WTC11 (cell line): Measurements from ENCODE around the gene LRRC8C. TPM values are rescaled to one million over a fixed set of nuclear protein-coding genes. Genes with fewer than 3 reads are reported as not detected.

ENCODE experiments used
- ATAC-seq: fragments of 200-7000 bp; cut with Tn5 transposase; 2 replicates; pipeline ENCODE4 v1.10.0; 2021; ENCODE audit warnings: mild to moderate bottlenecking, moderate library complexity
- CTCF ChIA-PET: fragments of 300-600 bp; sonication (Branson Sonifier 250); formaldehyde crosslinking; loops from one replicate; lab custom pipeline; 2021; ENCODE audit warnings: antibody characterized with exemption; lab: Charles Lee
- POLR2A ChIA-PET: fragments of 350-600 bp; sonication (Branson Sonifier 250); formaldehyde crosslinking; loops from one replicate; lab custom pipeline; 2021; ENCODE audit warnings: antibody characterized with exemption; lab: Charles Lee
- DNase-seq: peaks from one replicate; pipeline ENCODE4 v3.0.0; 2021; ENCODE audit warnings: low spot score
- H3K27ac Mint-ChIP-seq: 2 replicates; pipeline ENCODE4 v1.8.0; 2021; ENCODE audit warnings: mixed read lengths
- H3K27me3 Mint-ChIP-seq: 2 replicates; pipeline ENCODE4 v1.8.0; 2021; ENCODE audit warnings: low read depth, mild to moderate bottlenecking, moderate library complexity, mixed read lengths
- H3K36me3 Mint-ChIP-seq: 2 replicates; pipeline ENCODE4 v1.8.0; 2021; ENCODE audit warnings: mixed read lengths
- H3K4me1 Mint-ChIP-seq: 2 replicates; pipeline ENCODE4 v1.8.0; 2022; ENCODE audit warnings: mixed read lengths
- H3K4me3 Mint-ChIP-seq: 2 replicates; pipeline ENCODE4 v1.8.0; 2021; ENCODE audit warnings: mild to moderate bottlenecking, moderate library complexity, mixed read lengths
- H3K9me3 Mint-ChIP-seq: 2 replicates; pipeline ENCODE4 v1.8.0; 2021; ENCODE audit warnings: mixed read lengths
- AFF4 ChIP-seq: sonication (generic); formaldehyde crosslinking; IDR thresholded peaks from 2 replicates; pipeline ENCODE4 v1.8.1; 2023; ENCODE audit warnings: mild to moderate bottlenecking, missing genetic modification reagents, borderline replicate concordance
- ATF3 ChIP-seq: sonication (generic); formaldehyde crosslinking; conservative IDR thresholded peaks from 2 replicates; pipeline ENCODE4 v1.8.1; 2022; ENCODE audit warnings: mild to moderate bottlenecking, missing genetic modification reagents
- IRF1 ChIP-seq: sonication (generic); formaldehyde crosslinking; IDR thresholded peaks from 2 replicates; pipeline ENCODE4 v1.8.0; 2023; ENCODE audit warnings: missing genetic modification reagents
- IRF2 ChIP-seq: sonication (generic); formaldehyde crosslinking; IDR thresholded peaks from 2 replicates; pipeline ENCODE4 v1.8.0; 2022; ENCODE audit warnings: low read depth, missing genetic modification reagents, borderline replicate concordance
- MAX ChIP-seq: sonication (generic); formaldehyde crosslinking; IDR thresholded peaks from 2 replicates; pipeline ENCODE4 v1.8.0; 2022; ENCODE audit warnings: mild to moderate bottlenecking, missing genetic modification reagents
- MXD4 ChIP-seq: fragments of 250-450 bp; sonication (Bioruptor Pico); IDR thresholded peaks from 2 replicates; pipeline ENCODE4 v1.8.0; 2021; ENCODE audit warnings: mild to moderate bottlenecking, moderate library complexity, borderline replicate concordance
- NFATC4 ChIP-seq: fragments of 250-450 bp; sonication (Bioruptor Pico); IDR thresholded peaks from 2 replicates; pipeline ENCODE4 v1.9.0; 2021; ENCODE audit warnings: mild to moderate bottlenecking
- NFE2L1 ChIP-seq: sonication (generic); formaldehyde crosslinking; IDR thresholded peaks from 2 replicates; pipeline ENCODE4 v1.8.1; 2023; ENCODE audit warnings: missing genetic modification reagents
- NR2C2 ChIP-seq: sonication (generic); formaldehyde crosslinking; IDR thresholded peaks from 2 replicates; pipeline ENCODE4 v1.8.0; 2022; ENCODE audit warnings: mild to moderate bottlenecking, missing genetic modification reagents
- NR3C1 ChIP-seq: sonication (generic); formaldehyde crosslinking; conservative IDR thresholded peaks from 2 replicates; pipeline ENCODE4 v1.8.1; 2023; ENCODE audit warnings: low read depth, mild to moderate bottlenecking, missing genetic modification reagents
- PREB ChIP-seq: sonication (generic); formaldehyde crosslinking; IDR thresholded peaks from 2 replicates; pipeline ENCODE4 v1.8.1; 2022; ENCODE audit warnings: mild to moderate bottlenecking, missing genetic modification reagents, moderate library complexity, borderline replicate concordance
- PRRX2 ChIP-seq: fragments of 250-450 bp; sonication (Bioruptor Pico); IDR thresholded peaks from 2 replicates; pipeline ENCODE4 v1.8.0; 2021; ENCODE audit warnings: mild to moderate bottlenecking
- TCF7 ChIP-seq: sonication (generic); formaldehyde crosslinking; IDR thresholded peaks from 2 replicates; pipeline ENCODE4 v1.8.0; 2022; ENCODE audit warnings: mild to moderate bottlenecking, low read depth, missing genetic modification reagents, moderate library complexity
- ZBTB43 ChIP-seq: sonication (generic); formaldehyde crosslinking; IDR thresholded peaks from 2 replicates; pipeline ENCODE4 v1.8.1; 2023; ENCODE audit warnings: mild to moderate bottlenecking, missing genetic modification reagents
- ZMAT4 ChIP-seq: fragments of 250-450 bp; sonication (Bioruptor Pico); IDR thresholded peaks from 2 replicates; pipeline ENCODE4 v1.9.0; 2021; ENCODE audit warnings: mild to moderate bottlenecking
- ZNF219 ChIP-seq: sonication (generic); formaldehyde crosslinking; IDR thresholded peaks from 2 replicates; pipeline ENCODE4 v1.8.0; 2023; ENCODE audit warnings: missing genetic modification reagents, mild to moderate bottlenecking, borderline replicate concordance
- ZNF232 ChIP-seq: sonication (generic); formaldehyde crosslinking; IDR thresholded peaks from 2 replicates; pipeline ENCODE4 v1.8.0; 2022; ENCODE audit warnings: mild to moderate bottlenecking, missing genetic modification reagents
- ZNF423 ChIP-seq: fragments of 250-450 bp; sonication (Bioruptor Pico); IDR thresholded peaks from 2 replicates; pipeline ENCODE4 v2.1.2; 2022; ENCODE audit warnings: mild to moderate bottlenecking, moderate library complexity
- total RNA-seq: library from RNA; stranded (reverse); gene quantifications from 3 replicates; pipeline ENCODE4 v1.2.3, GENCODE V29; 2021

The LRRC8C gene
- total RNA-seq, 1 experiment from 2014 or later, result 1.8 TPM

GRCh38 chr1:89725631-89726030 is 92.7 kb downstream of the LRRC8C start (continued):
- TF ChIP-seq IRF1 (CRISPR knock-in tag) (no peak), PRRX2 (CRISPR knock-in tag) (no peak), AFF4 (CRISPR knock-in tag) (no peak)

GRCh38 chr1:89727517-89728312 is 94.8 kb downstream of the LRRC8C start:
- H3K9me3 Mint-ChIP-seq, result no peaks in the 10 kb centered on the region
- DNase-seq (no peak), ATAC-seq (no peak)
- ChIA-PET POLR2A (no interaction called here), CTCF (interaction anchor here (1.3 kb wide), 1 partner anchor 35 kb away, joined by 7 read pairs; no protein-coding TSS in a partner anchor)
- no peak for TF ChIP-seq NFATC4
- no peak for TF ChIP-seq NFE2L1 (CRISPR knock-in tag)
- no peak for TF ChIP-seq AFF4 (CRISPR knock-in tag)
- TF ChIP-seq ZNF423 (CRISPR knock-in tag), result no peak
- TF ChIP-seq PREB (CRISPR knock-in tag), result no peak
- no peak for TF ChIP-seq TCF7 (CRISPR knock-in tag)
- TF ChIP-seq MAX (CRISPR knock-in tag), result no peak
- no peaks in the 10 kb centered on the region for H3K36me3 Mint-ChIP-seq
- no peak overlapping the region for H3K27ac Mint-ChIP-seq
- peaks cover 10% of the 10 kb centered on the region for H3K4me1 Mint-ChIP-seq
- no peak overlapping the region for H3K4me3 Mint-ChIP-seq
- H3K27me3 Mint-ChIP-seq, result peaks cover 2% of the 10 kb centered on the region; the same call in 1 of the 2 replicates

- H3K4me3 Mint-ChIP-seq, result no peak overlapping the region
- ChIA-PET POLR2A (no interaction called here), CTCF (interaction anchor here (1.3 kb wide), 1 partner anchor 34 kb away, joined by 7 read pairs; no protein-coding TSS in a partner anchor)
- H3K27ac Mint-ChIP-seq, result no peak overlapping the region
- peaks cover 2% of the 10 kb centered on the region; the same call in 1 of the 2 replicates for H3K27me3 Mint-ChIP-seq
- no peak for ATAC-seq
- peaks cover 14% of the 10 kb centered on the region for H3K4me1 Mint-ChIP-seq
- no peak for DNase-seq
- TF ChIP-seq ZNF219 (CRISPR knock-in tag) (no peak), MXD4 (CRISPR knock-in tag) (no peak), NR2C2 (CRISPR knock-in tag) (no peak), ZMAT4 (CRISPR knock-in tag) (no peak), ZBTB43 (CRISPR knock-in tag) (no peak), IRF2 (CRISPR knock-in tag) (no peak), ATF3 (CRISPR knock-in tag) (no peak), NR3C1 (CRISPR knock-in tag) (no peak), ZNF232 (CRISPR knock-in tag) (no peak)
- H3K9me3 Mint-ChIP-seq, result no peaks in the 10 kb centered on the region
- H3K36me3 Mint-ChIP-seq, result no peaks in the 10 kb centered on the region
Measured at GRCh38 chr1:89728381-89728780, 95.5 kb downstream of the LRRC8C start.
